Stimulated activated CD4-positive, alpha-beta T cell treated with anti-CD3 and anti-CD28 coated beads, Interleukin-12 subunit alpha, Interleukin-12 subunit beta, amount 100 ng/mL, for 4 hours (primary cell): ENCODE measurements around the gene TMEM37.

Experiments used
- DNase-seq: peaks from one replicate; pipeline ENCODE4 v3.0.0-alpha.2; 2020

Gene TMEM37

DNA sequence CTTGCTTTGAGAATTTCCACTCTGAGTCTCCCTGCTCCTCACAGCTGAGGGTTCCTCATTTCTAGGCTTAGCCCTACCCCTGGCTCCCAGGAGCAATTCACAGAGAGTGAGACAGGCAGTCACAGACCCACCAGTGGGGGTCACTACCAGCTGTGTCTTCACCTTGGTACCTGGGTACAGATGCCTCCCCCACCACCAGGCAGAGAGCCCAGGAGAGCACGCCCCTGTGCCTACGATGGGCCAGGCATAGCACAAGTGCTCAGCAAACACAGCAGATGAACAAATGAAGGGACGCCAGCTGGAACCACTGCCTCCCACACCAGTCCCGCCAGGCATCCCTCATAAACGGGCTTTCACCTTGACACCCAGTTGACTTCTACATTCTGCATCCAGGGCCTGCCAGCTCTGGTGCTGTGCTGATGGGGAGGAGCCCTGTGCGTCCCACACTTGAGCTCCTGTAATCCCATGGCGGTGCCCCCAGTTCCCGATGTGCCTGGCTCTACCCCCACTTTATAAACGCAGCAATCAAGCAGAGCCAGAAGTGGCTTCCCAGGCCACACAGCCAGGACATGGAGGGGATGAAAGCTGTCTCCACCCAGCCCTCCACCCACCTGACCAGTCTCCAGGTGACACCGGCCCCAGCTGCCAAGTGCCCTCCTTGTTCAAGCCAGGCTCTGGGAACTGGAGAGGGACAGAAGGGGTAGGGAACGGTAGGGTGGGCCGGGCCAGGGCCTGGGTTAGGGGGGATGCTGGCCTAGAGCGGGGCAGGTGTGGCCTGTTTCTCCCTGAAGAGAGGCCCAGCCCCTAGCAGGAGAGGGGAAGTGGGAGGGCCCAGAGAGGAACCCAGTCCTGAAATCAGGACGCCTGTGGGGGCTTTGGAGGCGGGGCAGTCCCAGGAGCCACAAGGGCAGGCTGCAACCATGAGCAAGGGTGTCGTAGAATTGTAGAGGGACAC is 50.1 kb downstream of the TMEM37 start:
- DNase-seq = no peak

DNA sequence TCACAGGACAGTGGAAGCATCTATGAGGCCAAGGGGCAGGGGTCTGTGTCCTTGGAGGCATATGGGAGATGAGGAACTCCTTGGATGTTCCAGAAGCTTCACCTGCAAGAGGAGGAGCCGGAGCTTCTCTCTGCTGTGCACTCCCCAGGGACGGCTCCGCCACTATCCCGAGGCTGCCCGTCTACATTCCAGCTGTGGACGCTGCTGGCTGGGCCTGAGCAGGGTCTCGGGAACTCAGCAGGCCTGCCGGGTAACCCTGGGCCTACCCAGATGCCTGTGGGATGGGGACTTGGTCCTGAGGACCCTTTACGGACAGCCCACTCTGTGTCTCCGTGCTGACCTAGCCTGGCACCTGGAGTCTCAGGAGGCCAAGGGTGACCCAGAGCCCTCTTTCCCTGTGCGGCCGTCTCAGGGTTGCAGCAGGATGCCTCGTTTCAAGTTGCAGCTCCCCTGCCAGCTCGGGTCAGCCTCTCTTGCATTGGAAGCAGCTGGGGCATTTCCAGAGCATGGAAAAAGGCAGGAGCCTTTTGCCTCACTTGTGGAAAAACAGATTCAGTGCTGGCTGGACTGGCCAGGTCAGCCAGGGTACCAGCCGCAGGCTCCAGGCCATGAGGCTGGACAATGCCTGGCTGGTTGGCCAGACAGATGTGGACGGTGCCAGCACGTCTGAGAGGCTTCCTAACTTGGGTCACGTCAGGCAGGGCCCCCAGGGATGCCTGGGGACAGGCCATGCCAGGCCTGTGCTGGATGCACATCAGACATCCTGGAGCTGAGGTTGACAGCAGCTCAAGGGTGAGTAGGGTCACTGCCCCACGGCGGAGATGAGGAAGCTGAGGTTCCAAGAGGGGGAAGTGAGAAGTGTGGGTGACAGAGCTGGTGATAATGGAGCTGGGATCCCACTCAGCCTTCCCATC is 51.1 kb downstream of the TMEM37 start:
- DNase-seq = no peak

DNA sequence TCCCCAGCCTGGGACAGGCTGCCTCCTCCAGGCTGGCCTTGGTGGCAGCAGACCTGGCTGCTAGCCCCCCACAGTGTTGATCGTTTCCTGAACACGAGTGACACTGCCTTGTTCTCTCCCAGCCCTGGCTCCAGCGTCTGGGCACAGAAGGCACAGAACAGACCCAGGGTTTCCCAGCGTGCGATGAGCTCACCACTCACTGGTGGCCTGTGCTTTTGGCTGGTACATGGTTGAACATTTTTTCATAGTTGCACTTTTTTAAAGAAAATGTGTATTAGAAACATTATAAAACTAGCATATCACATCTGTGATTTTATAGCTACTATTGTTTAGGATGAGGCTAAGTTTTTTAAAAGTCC is 51.7 kb downstream of the TMEM37 start:
- DNase-seq = no peak

DNA sequence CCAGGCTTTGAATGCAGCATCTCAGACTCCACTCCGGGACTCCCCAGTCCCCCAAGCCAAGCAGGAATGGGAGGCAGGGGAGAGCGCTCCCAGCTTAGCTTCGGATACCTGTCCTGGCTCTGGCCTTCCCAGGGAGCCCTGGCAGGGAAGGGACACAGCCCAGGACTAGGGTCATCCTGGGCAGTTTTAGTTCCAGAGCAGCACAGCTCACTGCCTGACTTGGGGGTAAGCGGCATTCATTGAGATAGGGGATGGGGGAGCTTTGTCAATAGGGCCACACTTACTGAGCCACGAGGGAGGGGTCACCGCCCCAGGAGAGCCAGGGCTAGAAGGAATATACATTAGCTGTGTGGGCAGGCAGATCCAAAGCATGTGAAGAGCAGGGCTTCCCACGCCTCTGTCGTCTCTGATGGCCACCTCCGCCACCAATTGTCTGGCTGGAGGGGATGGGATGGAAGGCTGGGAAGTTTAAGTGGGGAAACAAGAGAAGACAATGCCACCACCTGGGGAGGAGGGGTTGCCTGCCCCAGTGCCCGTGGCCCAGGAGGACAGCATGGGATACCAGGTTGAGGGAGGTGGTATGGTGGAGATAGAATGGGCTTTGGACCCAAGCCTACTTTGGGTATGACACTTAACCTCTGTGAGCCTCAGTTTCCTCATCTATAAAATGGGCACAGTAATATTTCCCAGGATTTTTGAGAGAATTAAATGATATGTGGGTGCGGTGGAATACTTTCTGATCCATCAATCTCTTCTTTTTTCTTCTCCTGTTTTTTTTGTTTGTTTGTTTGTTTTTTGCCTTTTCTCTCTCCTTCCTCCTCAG is 52.5 kb downstream of the TMEM37 start:
- DNase-seq = no peak

DNA sequence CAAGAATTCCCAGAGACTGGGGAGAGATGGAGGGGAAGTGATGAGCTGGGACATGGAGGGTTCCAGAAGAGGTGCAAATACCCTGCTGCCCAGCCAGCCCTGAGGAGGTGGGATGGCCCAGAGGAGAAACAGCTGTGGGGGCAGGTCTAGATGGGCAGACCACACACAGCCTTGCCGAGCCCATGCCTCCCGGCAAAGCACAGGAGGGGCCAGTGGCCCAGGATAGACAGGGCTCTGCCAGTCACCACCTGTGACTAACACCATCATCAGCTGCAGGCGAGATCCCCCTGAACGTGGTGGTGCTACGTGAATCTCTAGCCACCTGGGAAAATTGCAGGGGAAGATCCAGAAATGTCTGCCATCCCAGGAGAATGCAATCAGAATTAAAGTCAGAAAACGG is 53.2 kb downstream of the TMEM37 start:
- no peak for DNase-seq

DNA sequence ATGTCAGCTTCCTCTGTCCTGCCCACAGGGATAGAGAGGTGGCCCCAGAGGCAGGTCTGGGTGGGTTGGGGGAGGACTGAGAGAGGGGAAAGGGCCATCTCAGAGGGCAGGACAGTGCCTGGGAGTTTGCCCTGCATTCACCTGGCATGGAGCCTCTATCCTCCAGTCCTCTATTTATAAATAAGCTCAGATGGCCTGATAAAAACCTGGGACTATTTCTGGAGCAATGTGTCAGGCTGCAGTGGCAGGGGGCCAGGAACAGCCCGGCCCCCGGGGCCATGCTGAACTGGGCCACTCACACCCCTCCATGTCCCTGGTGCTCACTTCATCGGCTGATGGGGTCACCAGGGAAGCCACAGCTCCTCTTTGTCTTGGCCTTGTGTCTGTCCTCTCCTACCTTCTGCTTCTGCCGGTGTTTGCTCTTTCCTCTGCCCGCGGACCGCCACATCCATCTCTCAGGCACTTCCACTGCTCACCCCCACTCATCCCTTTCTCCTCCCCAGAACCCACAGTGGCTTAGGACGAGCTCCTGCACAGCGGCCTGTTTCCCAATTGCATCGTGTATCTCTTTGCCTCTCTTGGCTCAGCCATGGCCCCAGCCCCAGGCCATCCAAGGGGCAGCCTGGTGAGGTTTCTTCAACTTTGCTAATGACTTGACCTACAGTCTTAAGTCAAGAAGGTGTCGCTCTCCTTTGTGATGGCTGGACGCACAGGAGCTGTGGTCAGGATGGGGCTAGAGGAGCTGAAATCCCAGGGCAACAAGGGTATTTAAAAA is 53.9 kb downstream of the TMEM37 start:
- DNase-seq = no peak

DNA sequence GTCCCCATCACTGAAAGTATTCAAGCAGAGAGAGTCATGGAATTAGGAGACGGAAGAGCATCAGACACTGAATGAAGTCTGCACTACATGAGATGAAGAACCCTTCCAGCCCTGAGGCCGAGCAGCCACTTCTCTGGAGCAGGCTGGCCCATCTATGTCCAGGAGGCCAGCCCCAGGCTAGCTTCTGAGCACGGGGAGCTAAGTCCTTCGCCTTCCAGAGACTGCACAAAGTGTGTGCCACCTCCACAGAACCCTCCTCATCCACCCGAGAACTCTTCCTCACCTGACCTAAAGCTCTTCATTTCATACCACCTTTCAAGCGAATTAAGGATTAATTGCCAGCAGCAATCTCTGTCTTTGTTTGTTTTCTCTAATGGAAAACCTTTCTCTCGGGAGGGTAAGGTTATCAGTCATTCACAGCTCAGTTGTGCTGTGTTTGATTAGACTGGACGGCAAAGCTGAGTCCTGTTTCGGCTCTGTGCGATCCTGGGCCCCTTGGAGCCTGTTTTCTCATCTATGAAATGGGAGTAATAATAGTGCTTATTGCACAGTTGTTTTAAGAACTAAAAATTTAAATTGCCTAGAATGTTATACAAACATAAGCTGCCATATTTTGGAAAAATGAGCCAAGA is 54.7 kb downstream of the TMEM37 start:
- no peak for DNase-seq

DNA sequence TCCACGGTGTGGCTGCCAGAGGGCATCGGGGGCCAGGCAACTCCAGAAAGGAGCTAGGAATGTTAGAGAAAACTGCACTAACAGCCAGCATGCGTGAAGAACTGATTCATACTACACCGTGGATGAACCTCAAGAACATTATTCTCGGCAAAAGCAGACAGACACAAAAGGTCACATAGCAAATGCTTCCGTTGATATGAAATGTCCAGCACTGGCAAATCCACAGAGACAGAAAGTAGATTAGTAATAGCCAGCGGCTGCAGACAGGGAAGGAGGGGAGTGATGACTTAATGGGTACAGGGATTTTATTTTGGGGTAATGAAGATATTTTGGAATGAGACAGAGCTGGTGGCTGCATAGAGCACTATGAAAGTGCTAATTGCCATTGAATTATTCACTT is 55.2 kb downstream of the TMEM37 start:
- no peak for DNase-seq

DNA sequence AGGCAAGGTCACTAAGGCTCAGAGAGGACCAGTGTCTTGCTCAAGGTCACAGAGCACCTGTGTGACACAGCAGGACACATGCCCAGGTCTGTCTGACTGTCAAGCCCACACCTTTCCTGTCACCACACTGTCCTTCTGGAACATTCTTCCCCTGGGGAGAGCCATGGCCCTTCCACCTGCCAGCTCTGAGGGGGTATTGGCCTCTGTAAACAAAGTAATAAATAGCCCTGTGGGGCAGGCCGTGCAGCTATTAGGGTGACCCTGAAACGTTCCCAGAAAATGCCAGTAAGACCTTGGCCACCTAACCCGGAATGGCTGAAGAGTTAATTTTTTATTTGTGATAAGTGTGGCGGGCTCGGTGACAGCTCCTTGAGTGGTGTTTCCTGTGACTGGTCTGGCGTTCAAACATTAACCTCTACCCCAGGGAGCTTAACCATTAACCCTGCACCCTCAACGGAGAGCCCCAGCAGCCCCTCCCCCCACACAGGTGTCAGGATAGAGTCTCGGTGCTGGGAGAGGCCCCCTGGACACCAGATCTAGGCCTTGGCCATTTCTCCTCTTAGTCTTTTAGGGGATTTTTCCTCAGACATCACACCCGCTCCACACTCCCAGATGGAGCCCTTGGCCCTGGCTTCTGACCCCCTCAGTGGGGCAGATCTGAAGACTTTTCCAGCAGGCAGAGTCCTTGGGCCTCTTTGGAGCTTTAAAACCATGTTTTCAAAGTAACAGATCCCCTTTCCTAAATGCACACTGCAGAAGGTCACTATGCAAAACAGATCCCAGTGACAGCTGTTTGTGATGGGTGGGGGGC is 56.0 kb downstream of the TMEM37 start:
- DNase-seq = no peak
